ENCODE measurements around the gene LDLRAD4. TPM values are rescaled to one million over a fixed set of nuclear protein-coding genes. Genes with fewer than 3 reads are reported as not detected.

Gene LDLRAD4
- total RNA-seq, 1 experiment from 2014 or later, result 3.6 TPM

DNA sequence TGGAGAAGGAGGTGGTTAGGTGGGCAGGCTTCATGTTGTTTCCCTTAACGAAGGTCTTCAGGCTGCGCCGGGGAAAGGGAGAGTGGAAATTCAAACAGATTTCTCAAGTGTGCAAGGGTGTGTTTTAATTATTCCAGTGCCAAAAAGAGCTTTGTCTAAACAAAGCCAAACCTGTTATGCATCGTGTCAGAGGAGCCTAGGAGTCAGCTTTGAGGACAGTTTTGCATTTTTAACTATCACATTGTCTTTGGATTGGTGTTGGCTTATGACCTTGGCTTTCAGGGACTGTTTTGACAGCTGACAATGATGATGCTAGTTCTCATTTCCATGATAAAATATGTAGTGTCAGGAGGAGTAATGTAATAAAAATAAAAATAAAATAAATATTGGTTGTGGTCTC, 144.8 kb downstream of the LDLRAD4 start:
- Histone ChIP-seq H3K36me3 (ENCODE audit: insufficient read depth, low read length, poor library complexity, severe bottlenecking) (no peaks in the 10 kb centered on the region), H3K9me3 (ENCODE audit: low read depth, low read length, poor library complexity, severe bottlenecking) (no peaks in the 10 kb centered on the region), H3K27me3 (replicated peaks; ENCODE audit: insufficient read depth, low read depth, low read length, poor library complexity) (no peaks in the 10 kb centered on the region), H3K4me1 (ENCODE audit: insufficient read depth, low read length, poor library complexity, severe bottlenecking) (peaks cover 17% of the 10 kb centered on the region), H3K27ac (ENCODE audit: low read depth, low read length, poor library complexity, severe bottlenecking) (no peak overlapping the region), H3K4me3 (ENCODE audit: low read depth, low read length, poor library complexity, severe bottlenecking) (no peak overlapping the region)
- DNase-seq (ENCODE audit: low spot score), result no peak
- TF ChIP-seq EZH2 (IDR thresholded peaks at IDR 0.05; ENCODE audit: borderline replicate concordance, low read depth, low read length, poor library complexity, severe bottlenecking) (no peak), CTCF (conservative IDR thresholded peaks at IDR 0.05; ENCODE audit: low read depth, low read length) (no peak)
- no TSS peak for BruUV-seq (replicated peaks)
- POLR2A ChIA-PET (ENCODE audit: low non-redundant PET), result no interaction called here
- CTCF ChIA-PET, result no interaction called here
- intact Hi-C loops (cut with micrococcal nuclease; ENCODE audit: unreplicated experiment), result no loop called here

- no peak overlapping the region for H3K27ac ChIP-seq (ENCODE audit: low read depth, low read length, poor library complexity, severe bottlenecking)
- TF ChIP-seq EZH2 (IDR thresholded peaks at IDR 0.05; ENCODE audit: borderline replicate concordance, low read depth, low read length, poor library complexity, severe bottlenecking) (no peak), CTCF (conservative IDR thresholded peaks at IDR 0.05; ENCODE audit: low read depth, low read length) (no peak)
- H3K27me3 ChIP-seq (replicated peaks; ENCODE audit: insufficient read depth, low read depth, low read length, poor library complexity), result no peaks in the 10 kb centered on the region
- BruUV-seq (replicated peaks), result no TSS peak
- H3K36me3 ChIP-seq (ENCODE audit: insufficient read depth, low read length, poor library complexity, severe bottlenecking), result no peaks in the 10 kb centered on the region
- CTCF ChIA-PET, result interaction anchor here (0.5 kb wide), 1 partner anchor 489 kb away, joined by 3 read pairs; no protein-coding TSS in a partner anchor
- no peaks in the 10 kb centered on the region for H3K9me3 ChIP-seq (ENCODE audit: low read depth, low read length, poor library complexity, severe bottlenecking)
- POLR2A ChIA-PET (ENCODE audit: low non-redundant PET), result no interaction called here
- H3K4me1 ChIP-seq (ENCODE audit: insufficient read depth, low read length, poor library complexity, severe bottlenecking), result peaks cover 17% of the 10 kb centered on the region
- no peak overlapping the region for H3K4me3 ChIP-seq (ENCODE audit: low read depth, low read length, poor library complexity, severe bottlenecking)
- DNase-seq (ENCODE audit: low spot score), result no peak
- intact Hi-C loops (cut with micrococcal nuclease; ENCODE audit: unreplicated experiment), result no loop called here
Measured at GRCh38 chr18:13364721-13365205, 146.2 kb downstream of the LDLRAD4 start.

DNA sequence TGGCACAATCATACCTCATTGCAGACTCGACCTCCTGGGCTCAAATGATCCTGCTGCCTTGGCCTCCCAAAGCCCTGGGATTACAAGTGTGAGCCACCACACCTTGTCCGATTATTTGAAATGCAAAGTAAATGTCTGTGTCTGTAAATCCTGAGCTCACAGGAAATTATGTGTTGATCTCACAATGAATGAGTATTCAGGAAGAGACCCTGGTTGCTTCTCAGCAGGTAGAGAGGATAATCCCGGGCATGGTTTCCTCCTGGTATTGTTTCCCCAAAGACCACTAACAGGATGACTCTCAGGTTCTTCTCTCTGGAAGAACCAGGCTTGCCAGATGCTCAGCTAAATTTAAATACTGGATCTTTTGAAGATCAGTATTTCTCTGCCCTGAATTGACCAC, 147.6 kb downstream of the LDLRAD4 start:
- BruUV-seq (replicated peaks), result no TSS peak
- no peaks in the 10 kb centered on the region for H3K27me3 ChIP-seq (replicated peaks; ENCODE audit: insufficient read depth, low read depth, low read length, poor library complexity)
- no peak for TF ChIP-seq EZH2 (IDR thresholded peaks at IDR 0.05; ENCODE audit: borderline replicate concordance, low read depth, low read length, poor library complexity, severe bottlenecking)
- no peak for TF ChIP-seq CTCF (conservative IDR thresholded peaks at IDR 0.05; ENCODE audit: low read depth, low read length)
- peaks cover 17% of the 10 kb centered on the region for H3K4me1 ChIP-seq (ENCODE audit: insufficient read depth, low read length, poor library complexity, severe bottlenecking)
- ChIA-PET CTCF (no interaction called here), POLR2A (ENCODE audit: low non-redundant PET) (no interaction called here)
- intact Hi-C loops (cut with micrococcal nuclease; ENCODE audit: unreplicated experiment), result no loop called here
- H3K36me3 ChIP-seq (ENCODE audit: insufficient read depth, low read length, poor library complexity, severe bottlenecking), result no peaks in the 10 kb centered on the region
- H3K27ac ChIP-seq (ENCODE audit: low read depth, low read length, poor library complexity, severe bottlenecking), result no peak overlapping the region
- peak; percentile 88 for DNase-seq (ENCODE audit: low spot score)
- no peak overlapping the region for H3K4me3 ChIP-seq (ENCODE audit: low read depth, low read length, poor library complexity, severe bottlenecking)
- no peaks in the 10 kb centered on the region for H3K9me3 ChIP-seq (ENCODE audit: low read depth, low read length, poor library complexity, severe bottlenecking)

Measured in A673 (cell line).